Uterus (tissue), 2 donors: Measurements from ENCODE around the gene PITX2.

ENCODE experiments used
- POLR2A ChIP-seq, 2 donors: fragments of 450-650 bp; IDR thresholded peaks; one replicate each; pipeline ENCODE4 v1.6.1; 2016; ENCODE audit warnings: antibody characterized with exemption in 2 of 2, mild to moderate bottlenecking in 1 of 2, moderate library complexity in 1 of 2
- TF ChIP-seq, protein P1 (sequence below), 4 experiments: fragments of 200-600 bp in 2 of 4; fragments of 450-650 bp in 2 of 4; sonication (generic) in 2 of 4; IDR thresholded peaks; one replicate each; pipeline ENCODE4 v1.5.1; 2016 to 2019; ENCODE audit warnings: antibody characterized with exemption in 4 of 4, mild to moderate bottlenecking in 2 of 4, moderate library complexity in 1 of 4

GRCh38 chr4:110635163-110635865 lies 12.4 kb upstream of the PITX2 start:
- TF ChIP-seq, protein P1, sequence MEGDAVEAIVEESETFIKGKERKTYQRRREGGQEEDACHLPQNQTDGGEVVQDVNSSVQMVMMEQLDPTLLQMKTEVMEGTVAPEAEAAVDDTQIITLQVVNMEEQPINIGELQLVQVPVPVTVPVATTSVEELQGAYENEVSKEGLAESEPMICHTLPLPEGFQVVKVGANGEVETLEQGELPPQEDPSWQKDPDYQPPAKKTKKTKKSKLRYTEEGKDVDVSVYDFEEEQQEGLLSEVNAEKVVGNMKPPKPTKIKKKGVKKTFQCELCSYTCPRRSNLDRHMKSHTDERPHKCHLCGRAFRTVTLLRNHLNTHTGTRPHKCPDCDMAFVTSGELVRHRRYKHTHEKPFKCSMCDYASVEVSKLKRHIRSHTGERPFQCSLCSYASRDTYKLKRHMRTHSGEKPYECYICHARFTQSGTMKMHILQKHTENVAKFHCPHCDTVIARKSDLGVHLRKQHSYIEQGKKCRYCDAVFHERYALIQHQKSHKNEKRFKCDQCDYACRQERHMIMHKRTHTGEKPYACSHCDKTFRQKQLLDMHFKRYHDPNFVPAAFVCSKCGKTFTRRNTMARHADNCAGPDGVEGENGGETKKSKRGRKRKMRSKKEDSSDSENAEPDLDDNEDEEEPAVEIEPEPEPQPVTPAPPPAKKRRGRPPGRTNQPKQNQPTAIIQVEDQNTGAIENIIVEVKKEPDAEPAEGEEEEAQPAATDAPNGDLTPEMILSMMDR (IDR thresholded peaks at IDR 0.05), result no peak
- TF ChIP-seq POLR2A (IDR thresholded peaks at IDR 0.05), result no peak
